ENCODE results near the gene CXXC5.
"Not testable (repeated sequence)": the region's sequence is repeated elsewhere in the genome, so short reads cannot be mapped to it uniquely, and the experiment has no call there.

The CXXC5 gene

DNA sequence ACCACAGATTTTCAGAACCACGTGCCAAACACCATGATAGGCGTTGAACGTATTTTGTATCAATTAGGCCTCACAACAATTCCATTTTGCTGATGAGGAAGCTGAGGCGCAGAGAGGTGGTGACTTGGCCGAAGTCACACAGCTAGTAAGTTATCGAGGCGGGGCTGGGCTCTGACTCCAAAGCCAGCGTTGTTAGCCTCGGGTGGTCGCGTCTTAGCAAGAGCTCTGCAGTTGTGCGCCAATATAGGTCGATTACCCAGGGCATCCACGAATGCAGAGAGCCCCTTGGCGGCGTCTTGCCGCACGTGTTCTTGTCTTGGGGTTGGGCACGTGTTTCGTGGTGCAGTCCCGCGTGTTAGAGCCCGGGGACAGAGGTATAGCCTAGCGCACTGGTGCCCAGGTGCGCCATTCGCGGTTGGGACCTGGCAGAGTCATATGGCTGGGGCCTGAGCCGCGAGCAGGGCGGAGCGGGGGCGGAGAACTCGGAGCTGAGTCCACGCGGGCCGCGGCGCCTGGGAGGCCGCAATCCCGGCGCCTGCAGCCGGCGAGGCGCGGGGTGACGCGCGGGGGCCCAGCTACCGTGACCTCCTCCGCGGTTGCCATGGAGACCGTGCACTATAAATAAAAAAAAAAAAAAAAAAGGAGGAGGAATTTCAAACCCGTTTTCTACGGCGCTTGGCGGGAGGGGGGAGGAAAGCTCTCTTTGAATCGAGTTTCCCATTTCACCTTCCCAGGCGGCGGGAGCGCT, 62.3 kb downstream of the CXXC5 start:
- DNase-seq (ENCODE audit: low read depth in 2 of 2), result no peak

DNA sequence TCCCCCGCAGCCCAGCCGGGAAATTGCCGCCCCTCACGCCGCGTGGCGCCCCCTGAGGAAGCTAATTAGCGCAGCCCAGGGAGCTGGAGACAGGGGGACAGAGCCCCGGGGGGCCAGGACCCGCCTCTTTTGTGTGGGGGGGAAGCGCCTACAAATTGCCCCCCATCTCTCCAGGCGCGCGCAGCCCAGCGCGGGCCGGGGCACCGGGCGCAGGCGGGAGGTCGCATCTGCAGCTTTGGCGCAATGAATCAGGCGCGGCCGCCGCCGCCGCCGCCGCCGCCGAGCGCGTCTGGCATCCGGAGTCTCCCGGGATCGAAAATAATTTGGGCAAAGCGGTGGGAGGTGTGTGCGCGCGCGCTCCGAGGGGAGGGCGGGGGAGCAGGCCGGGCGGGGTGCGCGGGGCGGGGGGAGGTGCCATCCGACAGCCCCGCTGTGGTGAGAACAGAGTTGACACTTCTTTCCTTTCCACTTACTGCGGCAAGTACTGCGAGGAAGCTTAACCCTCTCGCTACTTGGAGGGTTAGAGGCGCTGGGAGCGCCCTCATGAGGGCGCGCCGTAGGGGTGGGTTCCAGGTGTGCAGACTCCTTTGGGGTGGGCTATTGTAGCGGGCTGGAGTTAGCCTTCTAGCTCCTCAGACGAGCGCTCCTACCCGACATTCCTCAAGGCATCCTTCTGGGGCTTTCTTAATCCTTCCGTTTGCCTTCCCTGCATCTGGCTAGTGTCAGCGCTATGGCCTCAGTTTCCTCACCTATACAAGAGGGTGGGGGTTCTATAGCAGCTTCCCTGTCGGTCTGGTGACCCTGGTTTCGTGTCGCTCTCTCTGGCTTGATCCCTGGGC, 63.1 kb downstream of the CXXC5 start:
- no peak for DNase-seq (ENCODE audit: low read depth in 2 of 2)

DNA sequence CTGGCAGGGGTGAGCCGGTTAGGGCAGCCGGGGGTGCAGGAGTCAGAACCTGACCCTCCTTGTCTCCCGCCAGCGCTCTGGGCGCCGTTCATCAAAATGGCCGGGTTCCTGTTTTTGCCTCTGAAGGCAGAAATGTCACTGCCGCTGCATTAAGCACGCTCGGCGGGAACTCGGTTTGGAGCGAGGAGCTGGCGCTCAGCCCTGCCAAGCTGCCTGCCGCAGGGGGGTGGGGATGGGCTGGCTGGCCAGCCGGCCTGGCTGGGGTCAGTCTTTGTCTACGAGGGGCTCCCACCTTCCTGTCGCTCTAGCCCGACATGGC, 63.7 kb downstream of the CXXC5 start:
- no peak for DNase-seq (ENCODE audit: low read depth in 2 of 2)

DNA sequence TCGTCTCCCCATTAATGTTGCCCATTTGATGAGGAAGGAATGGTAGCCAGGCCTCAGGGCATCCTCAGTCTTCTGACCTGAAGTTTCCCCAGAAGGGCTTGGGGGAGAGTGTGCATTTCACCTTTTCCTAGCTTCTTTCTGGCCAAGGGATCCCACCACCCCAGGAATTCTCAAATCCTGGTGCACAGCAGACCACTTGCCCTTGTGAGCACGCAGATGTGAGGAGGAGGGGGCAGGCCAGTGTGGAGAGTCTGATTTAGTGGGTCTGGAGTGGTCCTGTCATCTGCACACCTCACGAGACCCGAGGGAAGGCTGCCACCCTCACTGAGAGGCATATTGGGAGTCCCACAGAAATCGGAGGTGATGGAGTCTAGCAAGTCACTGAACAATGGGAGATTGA, 64.3 kb downstream of the CXXC5 start:
- no peak for DNase-seq (ENCODE audit: low read depth in 2 of 2)

DNA sequence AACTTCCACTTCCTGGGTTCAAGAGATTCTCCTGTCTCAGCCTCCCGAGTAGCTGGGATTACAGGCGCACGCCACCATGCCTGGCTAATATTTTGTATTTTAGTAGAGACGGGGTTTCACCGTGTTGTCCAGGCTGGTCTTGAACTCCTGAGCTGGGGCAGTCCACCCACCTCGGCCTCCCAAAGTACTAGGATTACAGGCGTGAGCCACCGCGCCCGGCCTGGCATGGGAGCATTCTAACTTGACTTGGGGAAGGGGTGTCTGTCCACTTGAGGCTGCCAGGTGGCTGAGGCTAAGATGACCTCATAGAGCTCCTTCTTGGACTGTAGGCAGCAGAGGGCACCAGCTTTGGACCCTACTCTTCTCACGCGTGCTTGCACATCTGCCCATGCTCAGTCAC, 65.7 kb downstream of the CXXC5 start:
- not testable (repeated sequence) for DNase-seq (ENCODE audit: low read depth in 2 of 2)

DNA sequence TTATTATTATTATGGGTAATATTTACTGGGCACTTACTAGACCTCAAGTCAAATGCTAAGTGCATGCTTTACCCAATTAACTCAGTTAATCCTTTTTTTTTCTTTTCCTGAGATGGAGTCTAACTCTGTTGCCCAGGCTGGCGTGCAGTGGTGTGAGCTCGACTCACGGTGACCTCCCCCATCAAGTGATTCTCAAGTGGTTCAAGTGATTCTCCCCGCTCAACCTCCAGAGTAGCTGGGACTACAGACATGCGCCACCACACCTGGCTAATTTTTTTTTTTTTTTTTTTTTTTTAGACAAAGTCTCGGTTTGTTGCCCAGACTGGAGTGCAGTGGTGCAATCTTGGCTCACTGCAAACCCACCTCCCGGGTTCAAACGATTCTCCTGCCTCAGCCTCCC, 69.1 kb downstream of the CXXC5 start:
- DNase-seq (ENCODE audit: low read depth in 2 of 2), result no peak

DNA sequence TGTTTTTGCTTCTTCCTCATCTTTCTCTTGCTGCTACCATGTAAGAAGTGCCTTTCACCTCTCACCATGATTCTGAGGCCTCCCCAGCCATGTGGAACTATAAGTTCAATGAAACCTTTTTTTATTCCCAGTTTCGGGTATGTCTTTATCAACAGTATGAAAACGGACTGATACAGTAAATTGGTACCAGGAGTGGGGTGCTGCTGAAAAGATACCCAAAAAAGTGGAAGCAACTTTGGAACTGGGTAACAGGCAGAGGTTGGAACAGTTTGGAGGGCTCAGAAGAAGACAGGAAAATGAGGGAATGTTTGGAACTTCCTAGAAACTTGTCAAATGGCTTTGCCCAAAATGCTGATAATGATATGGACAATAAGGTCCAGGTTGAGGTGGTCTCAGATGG, 70.3 kb downstream of the CXXC5 start:
- DNase-seq (ENCODE audit: low read depth in 2 of 2), result not testable (repeated sequence)

DNA sequence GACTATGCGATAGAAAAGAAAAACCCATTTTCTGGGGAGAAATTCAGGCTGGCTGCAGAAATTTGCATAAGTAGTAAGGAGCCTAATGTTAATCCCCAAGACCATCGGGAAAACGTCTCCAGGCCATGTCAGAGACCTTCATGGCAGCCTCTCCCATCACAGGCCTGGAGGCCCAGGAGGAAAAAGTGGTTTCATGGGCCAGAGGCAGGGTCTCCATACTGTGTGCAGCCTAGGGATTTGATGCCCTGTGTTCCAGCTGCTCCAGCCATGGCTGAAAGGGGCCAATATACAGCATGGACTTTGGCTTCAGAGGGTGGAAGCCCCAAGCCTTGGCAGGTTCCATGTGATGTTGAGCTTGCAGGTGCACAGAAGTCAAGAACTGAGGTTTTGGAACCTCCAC, 71.8 kb downstream of the CXXC5 start:
- not testable (repeated sequence) for DNase-seq (ENCODE audit: low read depth in 2 of 2)

DNA sequence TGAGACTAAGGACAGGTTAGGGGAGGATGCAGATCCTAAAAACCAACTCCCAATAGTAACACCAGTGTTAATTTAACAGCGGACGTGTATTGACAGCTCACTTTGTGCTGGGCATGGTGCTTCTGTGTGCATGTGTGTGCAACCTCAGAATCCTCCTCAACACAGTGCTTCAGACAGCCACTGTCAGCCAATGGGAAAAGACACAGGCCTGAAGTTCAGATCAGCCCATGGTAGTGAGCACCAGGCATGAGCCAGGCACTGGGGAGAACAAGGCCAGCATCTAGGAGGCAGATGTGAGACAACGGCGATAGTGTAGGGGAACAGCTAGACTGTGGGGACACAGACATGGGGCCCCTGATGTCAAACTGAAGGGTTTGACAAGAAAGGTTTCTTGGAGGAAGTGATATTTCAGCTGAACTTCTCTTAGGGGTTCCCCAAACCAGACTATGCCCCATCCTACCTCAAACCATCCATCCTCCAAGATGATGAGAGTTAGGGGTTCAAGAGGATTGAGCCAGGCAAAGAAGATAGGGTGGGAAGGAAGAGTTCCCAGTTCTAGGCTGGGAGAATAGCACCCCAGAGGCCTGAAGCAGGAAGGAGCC, 75.9 kb downstream of the CXXC5 start:
- no peak for DNase-seq (ENCODE audit: low read depth in 2 of 2)

DNA sequence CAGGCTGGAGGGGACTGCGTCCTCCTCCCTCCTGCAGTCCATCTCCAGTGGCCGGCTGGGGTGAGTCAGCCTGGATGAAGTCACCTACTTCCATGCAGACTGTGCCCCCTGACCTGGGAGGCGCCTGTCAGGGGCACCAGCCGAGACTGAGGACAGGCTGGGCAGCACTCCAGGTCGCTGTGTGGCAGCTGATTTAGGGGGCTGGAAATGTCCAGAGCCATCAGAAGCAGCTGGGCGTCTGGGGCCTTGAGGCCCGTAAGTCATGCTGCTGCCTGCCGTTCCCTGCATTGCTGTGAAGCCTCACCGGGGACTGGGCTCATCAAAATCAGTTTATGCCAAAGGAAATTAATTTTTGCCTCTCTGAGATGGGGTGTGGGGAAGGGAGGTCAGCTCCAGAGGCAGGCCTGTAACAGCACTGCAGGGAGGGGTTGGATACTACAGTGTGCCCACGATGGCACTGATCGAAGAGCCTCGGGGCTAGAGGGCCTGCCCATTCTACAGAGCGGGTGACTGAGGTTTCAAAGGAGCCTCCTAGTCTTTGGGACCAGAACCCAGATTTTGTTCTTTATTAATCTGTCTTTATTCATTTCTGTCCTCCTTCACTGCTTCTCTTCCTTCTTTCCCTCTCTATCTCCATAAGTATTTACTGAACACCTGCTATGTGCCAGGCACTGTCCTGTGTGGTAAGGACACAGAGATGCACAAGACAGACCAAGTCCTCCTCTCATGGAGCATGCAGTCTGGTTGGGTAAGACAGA, 77.1 kb downstream of the CXXC5 start:
- no peak for DNase-seq (ENCODE audit: low read depth in 2 of 2)

DNA sequence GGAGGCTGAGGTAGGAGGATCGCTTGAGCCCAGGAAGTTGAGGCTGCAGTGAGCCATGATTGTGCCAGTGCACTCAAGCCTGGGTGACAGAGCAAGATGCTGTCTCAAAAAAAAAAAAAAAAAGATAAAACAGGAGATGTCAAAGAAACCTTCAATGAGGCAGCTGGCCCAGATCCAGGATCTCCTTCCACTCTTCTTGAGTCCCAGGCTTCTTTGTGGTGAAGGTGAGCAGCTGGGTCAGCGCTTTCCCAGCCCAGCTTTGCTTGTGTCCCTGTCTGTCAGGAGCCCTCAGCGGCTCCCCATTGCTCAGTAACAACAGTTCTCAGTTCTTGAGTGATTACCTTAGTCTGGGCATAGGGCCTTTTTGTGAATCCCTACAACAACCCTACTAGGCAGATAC, 78.1 kb downstream of the CXXC5 start:
- no peak for DNase-seq (ENCODE audit: low read depth in 2 of 2)

DNA sequence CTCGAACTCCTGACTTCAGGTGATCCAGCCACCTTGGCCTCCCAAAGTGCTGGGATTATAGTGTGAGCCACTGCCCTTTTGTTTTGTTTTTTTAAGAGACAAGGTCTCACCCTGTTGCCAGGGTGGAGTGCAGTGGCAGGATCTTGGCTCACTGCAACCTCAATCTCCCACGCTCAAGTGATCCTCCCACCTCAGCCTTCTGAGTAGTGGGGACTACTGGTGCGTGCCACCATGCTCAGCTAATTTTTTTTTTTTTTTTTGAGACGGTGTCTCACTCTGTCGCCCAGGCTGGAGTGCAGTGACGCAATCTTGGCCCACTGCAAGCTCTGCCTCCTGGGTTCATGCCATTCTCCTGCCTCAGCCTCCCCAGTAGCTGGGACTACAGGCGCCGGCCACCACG, 79.5 kb downstream of the CXXC5 start:
- DNase-seq (ENCODE audit: low read depth in 2 of 2), result not testable (repeated sequence)

DNA sequence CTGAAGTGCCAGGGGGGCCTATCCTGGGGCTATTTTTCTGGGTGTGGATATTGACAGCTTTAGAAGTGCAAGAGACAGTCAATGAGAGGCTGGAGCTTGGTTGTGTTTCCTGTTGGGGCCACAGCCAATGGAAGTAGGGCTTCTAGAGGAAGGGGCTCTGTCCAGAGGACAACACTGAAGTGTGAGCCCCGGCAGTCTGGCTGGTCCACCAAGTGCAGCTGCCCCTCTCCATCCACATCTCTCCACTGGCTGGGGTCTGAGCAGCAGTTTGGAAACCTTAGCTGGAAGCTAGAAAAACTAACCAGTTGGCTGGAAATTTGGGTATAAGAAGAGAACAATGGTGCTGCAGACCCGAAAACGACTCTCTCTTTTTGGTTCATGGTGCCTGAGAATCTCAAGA, 83.1 kb downstream of the CXXC5 start:
- no peak for DNase-seq (ENCODE audit: low read depth in 2 of 2)

DNA sequence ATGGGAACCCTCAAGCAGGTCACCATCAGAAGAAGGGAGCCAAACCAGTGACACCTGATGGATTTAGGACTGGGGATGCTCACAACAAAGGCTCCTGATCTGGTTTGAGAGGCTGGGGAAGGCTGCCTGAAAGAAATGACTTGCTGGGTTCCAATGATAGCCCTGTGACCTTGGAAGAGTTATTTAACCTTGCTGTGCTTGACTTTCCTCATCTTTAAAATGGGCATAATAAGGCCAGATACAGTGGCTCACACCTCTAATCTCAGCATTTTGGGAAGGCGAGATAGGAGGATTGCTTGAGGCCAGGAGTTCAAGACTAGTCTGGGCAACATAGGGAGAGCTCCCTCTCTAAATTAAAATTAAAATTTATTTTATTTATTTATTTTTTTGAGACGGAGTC, 83.9 kb downstream of the CXXC5 start:
- no peak for DNase-seq (ENCODE audit: low read depth in 2 of 2)

DNA sequence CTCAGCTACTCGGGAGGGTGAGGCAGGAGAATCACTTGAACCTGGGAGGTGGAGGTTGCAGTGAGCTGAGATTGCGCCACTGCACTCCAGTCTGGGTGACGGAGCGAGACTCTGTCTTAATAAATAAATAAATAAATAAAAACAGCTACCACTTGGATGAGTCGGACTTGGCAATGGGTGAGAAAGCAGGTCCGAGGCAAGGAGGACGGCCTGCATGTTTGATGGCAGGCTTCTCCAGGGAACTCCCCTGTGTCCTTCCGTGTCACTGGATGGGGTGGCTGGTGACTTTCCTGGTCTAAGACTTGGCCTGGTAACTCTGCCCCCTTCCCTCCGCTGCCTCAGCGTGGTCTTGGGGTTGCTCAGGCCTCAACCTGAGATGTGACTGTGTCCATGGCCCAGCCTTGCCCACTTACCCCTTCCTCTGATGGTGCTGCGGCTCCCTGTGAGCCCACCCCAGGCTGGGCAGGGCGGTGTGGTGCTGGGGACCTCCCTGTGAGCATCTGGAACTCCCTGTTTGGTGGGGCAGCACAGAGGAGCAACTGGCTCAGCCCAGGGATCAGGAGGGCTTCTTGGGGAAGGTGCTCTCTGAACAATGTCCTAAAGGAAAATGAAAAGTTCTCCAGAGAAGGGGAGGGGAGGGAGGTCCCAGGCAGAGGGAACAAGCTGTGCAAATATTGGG, 85.0 kb downstream of the CXXC5 start:
- no peak for DNase-seq (ENCODE audit: low read depth in 2 of 2)
